ENCODE measurements around the gene HRH1.
"Not testable (repeated sequence)": the region's sequence is repeated elsewhere in the genome, so short reads cannot be mapped to it uniquely, and the experiment has no call there.

HRH1 gene

GRCh38 chr3:11154036-11154952, at the start of gene HRH1:
Gene HRH1, plus strand, starts transcription at chr3:11154493. Its CDS starts 104,545 bp downstream, at chr3:11259038.
- DNase-seq = no peak

DNA sequence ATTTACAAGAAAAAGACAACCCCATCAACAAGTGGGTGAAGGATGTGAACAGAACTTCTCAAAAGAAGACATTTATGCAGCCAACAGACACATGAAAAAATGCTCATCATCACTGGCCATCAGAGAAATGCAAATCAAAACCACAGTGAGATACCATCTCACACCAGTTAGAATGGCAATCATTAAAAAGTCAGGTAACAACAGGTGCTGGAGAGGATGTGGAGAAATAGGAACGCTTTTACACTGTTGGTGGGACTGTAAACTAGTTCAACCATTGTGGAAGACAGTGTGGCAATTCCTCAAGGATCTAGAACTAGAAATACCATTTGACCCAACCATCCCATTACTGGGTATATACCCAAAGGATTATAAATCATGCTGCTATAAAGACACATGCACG, 41.0 kb upstream of the HRH1 start:
- DNase-seq = not testable (repeated sequence)

DNA sequence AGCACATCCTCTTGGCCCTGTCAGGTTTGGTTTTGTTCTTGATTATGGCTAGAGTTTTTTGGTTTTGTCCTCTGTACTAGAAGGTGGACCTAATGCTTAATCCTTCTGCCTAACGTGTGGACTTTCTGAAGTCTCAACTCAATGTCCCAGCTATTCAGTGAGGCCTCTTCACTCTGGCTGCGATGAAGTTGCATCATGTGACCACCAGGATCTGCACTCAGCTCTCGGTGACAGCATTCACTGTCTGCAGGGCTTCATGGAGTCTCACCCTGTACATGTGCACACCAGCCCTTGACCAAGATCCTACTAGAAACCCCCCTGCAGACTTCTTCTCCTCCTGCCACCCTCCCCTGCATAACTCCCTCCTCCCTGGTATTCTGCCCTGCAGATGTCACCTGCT, 38.7 kb upstream of the HRH1 start:
- no peak for DNase-seq

- no peak for DNase-seq
These were observed 37.8 kb upstream of the HRH1 start for GRCh38 chr3:11116336-11117059.

GRCh38 chr3:11117591-11117990, 36.7 kb upstream of the HRH1 start:
- DNase-seq = no peak

GRCh38 chr3:11118181-11118682, 36.1 kb upstream of the HRH1 start:
- no peak for DNase-seq

GRCh38 chr3:11120091-11120805, 34.0 kb upstream of the HRH1 start:
- no peak for DNase-seq

DNA sequence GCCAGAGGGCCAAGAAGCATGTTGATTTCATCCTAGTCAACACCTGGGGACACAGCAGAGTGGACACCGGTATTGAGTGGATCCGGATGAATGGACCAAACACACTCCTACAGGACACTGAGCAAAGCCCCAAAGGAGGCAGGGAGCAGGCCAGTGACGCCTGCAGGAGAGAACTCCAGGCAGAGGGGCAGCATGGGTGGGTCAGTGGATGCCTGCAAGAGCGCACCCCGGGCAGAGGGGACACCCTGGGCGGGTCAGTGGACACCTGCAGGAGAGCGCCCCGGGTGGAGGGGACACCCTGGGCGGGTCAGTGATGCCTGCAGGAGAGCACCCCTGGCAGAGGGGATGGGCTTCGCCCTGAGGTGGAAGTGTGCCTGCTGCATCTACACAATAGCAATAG, 27.6 kb upstream of the HRH1 start:
- no peak for DNase-seq

DNA sequence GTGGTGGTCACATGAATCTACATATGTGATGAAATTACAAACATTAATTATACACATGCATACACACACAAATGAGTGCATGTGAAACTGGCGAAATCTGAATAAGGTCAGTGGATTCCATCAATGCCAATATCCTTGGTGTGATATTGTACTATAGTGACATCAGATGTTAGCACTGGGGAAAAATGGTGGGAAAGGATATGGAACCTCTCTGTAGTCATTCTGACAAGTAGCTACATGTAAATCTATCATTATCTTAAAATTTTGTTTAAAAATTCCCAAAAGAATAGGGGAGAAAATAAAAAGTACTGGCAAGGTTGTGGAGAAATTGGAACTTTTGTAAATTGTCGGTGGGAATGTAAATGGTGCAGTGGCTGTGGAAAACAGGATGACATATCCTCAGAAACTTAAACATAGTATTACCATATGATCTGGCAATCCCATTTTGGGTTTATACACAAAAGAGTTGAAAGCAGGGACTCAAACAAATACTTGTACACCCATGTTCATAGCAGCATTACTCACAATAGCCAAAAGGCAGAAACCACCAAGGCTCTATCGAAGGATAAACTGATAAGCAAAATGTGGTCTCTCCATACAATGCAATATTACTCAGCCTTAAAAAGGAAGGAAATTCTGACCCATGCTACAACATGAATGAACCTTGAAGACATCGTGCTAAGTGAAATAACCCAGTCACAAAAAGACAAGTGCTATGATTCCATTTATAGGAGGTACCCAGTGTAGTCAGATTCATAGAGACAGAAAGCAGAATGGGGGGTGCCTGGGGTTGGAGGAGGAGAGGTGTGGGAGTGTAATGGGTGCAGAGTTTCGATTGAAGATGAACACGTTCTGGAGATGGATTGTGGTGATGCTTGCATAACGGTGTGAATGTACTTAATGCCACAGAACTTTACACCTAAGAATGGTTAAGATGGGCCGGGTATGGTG, 25.3 kb upstream of the HRH1 start:
- DNase-seq = no peak

GRCh38 chr3:11130385-11130784, 23.9 kb upstream of the HRH1 start:
- no peak for DNase-seq

DNA sequence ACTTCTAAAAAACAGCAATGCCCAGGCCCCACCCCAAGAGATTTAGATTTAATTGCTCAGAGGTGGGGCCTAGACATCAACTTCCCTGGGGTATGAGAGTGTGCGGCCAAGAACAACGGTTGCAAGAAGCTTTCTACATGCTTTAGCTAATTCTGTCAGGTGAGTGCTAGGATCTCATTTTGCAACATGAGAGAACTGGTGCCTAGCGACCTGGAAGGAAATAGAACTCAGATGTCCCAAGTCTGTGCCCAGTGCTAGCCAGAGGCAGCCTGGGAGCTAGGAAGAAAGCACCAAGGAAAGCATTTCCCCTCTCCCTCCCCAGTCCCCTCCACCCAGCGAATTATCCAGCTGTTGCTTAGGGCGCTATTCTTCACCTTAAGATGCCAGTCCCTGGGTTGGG, 22.9 kb upstream of the HRH1 start:
- no peak for DNase-seq

DNA sequence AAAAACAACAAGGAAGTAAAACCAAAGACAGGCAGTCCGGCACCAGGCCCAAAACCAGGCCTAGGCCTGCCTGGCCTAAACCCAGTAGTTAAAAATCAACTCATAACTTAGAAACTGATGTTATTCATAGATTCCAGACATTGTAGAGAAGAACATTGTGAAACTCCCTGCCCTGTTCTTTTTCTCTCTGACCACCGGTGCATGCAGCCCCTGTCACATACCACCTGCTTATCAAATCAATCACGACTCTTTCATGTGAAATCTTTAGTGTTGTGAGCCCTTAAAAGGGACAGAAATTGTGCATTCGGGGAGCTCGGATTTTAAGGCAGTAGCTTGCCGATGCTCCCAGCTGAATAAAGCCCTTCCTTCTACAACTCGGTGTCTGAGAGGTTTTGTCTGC, 22.4 kb upstream of the HRH1 start:
- DNase-seq = not testable (repeated sequence)

GRCh38 chr3:11132861-11133260, 21.4 kb upstream of the HRH1 start:
- DNase-seq = no peak

DNA sequence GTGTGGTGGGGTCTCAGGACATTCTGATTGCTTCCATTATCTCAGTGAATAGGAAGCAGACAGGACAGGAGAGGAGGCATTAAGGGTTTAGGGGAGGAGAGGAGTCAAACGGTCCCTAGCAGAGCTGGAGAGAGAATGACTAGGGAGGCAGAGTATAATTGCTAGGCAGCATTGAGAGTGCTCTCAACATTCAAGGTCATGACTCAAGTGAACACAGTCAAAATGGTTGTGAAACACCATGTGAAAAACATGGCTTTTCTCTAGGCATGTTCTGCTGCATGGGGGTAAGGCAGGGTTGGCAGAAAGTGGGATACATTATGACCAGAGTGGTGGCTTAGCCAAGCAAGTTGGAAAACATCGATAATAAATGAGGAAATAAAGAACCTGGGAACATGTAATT, 19.5 kb upstream of the HRH1 start:
- no peak for DNase-seq

GRCh38 chr3:11136116-11136515, 18.2 kb upstream of the HRH1 start:
- DNase-seq = no peak

GRCh38 chr3:11136830-11137626, 17.3 kb upstream of the HRH1 start:
- DNase-seq = no peak

DNA sequence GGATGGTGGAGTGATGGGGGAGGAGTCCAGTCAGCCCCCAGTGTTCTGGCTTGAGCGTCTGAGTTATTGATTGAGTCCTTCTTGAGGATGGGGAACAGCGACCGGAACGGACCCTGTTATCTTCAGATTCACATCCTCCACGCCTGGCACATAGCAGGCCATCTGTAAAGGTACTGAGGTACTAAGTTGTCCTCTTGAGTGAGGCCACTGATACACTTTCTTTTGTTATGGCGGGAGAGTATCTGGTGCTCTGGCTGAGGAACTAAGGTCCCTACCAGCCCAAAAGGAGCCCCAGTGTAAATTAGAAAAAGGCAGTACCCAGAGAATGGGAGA, 16.7 kb upstream of the HRH1 start:
- DNase-seq = no peak

GRCh38 chr3:11138371-11138770, 15.9 kb upstream of the HRH1 start:
- DNase-seq = no peak

DNA sequence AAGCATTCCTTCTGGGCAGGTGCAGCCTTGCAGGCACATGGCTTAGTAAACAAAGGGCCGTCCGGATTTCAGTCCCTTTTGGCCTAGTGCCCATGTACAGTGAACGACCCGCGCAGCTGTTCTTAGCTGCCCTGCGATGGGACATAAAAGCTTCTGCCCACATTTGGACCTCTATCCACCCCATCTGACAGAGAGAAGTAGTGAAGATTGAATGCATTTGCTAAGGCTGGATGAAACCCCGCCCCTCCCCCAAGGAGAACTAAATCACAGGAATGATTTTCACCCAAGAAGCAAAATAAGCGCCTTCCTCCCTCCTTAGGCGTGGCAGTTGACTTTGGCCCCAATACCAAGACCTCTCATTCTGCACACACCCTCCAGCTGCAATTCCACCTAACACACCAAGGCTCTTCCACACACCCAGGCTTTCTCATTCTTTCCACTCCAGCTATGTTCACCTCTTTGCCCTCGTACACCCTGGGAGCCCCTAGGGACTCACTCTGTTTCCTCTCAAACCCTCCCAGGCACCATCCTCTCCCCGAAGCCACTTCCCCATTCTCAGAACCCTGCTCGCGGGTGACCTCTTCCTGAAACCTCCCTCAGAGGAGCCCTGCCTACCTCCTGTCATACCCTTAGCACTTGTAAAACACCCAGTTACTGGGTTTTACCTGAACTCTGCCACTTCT, 14.1 kb upstream of the HRH1 start:
- peak; percentile 90 to 95 for DNase-seq

- DNase-seq = no peak
These were observed 13.6 kb upstream of the HRH1 start for GRCh38 chr3:11140713-11141104.

DNA sequence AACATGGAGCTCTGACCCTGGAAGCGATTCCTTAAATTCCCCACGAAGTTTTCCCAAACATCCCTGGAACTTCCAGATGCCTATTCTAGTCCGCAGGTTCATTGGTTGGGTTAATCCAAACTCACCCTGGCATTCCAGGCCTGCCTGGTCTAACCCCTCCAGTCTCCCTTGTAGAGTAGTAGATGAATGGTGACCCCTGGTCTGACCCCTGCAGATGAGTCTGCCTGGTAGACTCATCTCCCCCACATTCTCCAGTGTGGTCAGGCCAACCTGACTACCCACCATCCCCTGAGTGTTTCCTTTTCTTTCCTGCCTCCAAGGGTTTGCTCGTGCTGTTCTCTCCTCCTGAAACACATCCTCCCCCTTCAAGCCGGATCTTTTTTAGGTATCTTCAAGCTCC, 10.8 kb upstream of the HRH1 start:
- no peak for DNase-seq
